ENCODE measurements around the gene STC2.
"Not testable (repeated sequence)": the region's sequence is repeated elsewhere in the genome, so short reads cannot be mapped to it uniquely, and the experiment has no call there.

The STC2 gene

DNA sequence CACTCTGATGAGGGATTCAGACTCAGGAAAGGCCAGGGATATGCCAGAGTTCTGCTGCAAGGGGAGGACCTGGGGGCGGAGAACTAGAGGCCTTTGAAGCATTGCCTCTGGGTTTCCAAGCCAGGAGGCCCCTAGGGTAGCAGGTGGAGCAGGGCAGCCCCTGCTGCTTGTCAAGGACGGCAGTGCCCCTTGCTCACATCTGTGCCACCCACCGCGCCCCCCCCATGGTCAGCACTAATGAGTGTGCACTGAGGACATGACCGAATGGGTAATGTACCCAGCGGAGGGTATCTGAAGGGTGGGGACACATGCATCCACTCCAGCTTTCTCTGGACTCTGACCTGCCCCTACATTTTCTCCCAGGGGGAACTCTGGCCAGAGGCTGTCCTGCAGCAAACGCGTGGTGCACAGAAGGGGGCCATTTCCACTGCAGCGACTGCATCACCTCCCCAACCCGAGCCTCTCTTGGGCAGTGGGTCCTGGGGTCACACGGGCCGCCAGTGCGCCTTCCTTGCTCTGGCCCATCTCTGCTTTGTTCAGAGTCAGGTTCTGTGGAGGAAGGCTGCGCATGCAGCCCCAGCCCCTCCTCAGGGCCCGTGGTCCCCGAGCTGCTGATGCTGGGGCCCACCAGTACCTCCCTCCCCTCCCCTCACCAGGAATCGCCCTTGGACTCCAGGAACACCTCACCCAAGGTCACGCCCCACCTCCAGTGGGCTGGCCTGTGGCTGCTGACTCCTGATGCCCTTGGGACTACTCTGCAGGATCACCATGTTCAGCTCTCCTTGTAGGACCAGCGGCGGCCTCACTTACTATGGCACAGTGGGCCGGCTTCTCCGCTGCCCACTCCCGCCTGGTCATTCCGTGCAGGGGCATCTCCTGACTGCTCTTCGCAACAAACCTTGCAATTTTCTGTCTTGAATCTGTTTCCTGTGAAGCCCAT, 31.2 kb downstream of the STC2 start:
- DNase-seq (ENCODE audit: low read depth), result no peak

DNA sequence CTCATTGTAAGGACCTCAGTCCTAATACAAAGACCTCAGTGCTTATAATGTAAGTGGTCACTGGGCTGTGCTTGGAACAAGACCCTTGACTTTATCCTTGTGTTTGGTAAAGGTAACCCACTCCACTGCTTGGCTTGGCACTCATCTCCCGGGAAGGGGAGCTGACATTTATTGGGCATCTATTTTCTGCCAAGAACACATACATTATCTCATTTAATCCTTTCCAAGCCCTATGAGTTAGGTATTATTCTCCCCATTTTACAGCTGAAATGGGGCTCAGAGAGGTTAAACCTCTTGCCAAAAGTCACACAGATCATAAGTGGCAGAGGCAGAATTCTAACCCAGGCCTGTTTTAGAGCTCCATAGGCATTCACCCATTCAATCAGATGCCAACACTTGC, 32.4 kb downstream of the STC2 start:
- DNase-seq (ENCODE audit: low read depth), result no peak

DNA sequence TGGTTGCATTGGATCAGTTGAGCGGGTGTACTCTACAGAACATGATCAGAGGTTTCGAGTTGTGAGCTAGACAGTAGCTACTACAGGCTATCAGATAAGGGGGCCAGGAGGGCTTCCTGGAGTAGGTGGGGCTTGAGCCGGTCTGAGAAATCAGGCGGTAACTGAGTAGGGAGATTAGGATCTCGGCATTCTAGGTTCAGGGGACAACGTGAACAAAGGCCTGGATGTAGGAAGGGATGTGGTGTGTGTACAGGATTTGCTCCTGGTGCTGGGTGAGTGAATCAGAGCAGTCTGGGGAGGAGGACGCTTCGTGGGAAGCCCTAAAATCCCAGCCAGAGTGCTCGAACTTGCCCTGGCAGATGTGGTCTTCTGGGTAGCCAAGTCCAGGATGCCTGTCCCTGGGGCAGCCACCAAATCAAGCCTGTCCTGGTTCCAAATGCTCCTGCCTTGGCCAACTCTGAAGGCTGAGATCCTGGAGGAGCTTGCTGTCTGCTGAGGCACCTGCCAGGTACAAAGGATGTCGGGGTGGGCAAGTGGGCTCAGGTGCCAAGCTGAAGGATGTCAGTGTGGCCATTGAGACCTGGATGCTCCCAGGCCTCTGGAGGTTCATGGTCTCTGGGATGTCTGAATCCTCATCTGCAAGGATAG, 33.4 kb downstream of the STC2 start:
- DNase-seq (ENCODE audit: low read depth), result no peak

DNA sequence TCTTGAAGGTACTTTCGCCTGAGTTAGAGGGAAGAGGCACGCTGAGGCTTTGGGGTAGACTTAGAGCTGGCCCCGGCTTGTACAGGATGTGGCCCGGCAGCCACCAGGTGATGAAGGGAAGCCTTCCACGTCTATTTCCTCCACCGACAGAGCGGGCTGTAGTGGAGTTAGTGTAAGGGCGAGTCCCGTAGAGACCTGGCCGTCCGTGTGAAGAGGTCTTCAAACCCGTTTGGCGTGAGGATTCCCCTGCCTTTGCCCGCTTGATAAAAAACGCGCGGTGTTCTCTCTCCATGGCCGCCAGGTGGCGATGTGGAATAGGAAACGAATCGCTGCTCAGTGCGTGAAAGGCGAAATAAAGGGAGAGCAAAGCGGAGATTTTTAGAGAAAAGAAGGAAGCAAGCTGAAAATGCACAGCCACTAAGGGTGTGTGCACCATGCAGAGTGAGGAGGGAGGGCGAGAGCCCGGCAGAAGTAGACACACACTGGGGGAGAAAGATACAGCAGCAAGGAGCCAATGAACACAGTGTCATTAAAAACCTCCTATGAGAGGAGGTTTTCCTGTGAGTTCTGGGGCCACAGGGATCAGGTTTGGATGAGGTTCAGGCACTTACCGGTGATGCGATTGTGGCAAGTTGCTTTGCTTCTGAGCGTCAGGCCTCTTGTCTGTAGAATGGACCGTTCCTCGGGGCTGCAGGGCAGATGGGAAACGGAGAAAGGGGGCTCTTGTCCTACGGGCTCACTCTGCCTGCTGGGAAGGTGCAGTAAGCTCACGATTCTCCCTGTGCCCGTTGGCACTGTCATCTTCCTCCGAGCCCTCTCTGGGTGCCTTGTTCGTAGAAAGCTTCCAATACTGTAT, 34.2 kb downstream of the STC2 start:
- peak; percentile 79 for DNase-seq (ENCODE audit: low read depth)

DNA sequence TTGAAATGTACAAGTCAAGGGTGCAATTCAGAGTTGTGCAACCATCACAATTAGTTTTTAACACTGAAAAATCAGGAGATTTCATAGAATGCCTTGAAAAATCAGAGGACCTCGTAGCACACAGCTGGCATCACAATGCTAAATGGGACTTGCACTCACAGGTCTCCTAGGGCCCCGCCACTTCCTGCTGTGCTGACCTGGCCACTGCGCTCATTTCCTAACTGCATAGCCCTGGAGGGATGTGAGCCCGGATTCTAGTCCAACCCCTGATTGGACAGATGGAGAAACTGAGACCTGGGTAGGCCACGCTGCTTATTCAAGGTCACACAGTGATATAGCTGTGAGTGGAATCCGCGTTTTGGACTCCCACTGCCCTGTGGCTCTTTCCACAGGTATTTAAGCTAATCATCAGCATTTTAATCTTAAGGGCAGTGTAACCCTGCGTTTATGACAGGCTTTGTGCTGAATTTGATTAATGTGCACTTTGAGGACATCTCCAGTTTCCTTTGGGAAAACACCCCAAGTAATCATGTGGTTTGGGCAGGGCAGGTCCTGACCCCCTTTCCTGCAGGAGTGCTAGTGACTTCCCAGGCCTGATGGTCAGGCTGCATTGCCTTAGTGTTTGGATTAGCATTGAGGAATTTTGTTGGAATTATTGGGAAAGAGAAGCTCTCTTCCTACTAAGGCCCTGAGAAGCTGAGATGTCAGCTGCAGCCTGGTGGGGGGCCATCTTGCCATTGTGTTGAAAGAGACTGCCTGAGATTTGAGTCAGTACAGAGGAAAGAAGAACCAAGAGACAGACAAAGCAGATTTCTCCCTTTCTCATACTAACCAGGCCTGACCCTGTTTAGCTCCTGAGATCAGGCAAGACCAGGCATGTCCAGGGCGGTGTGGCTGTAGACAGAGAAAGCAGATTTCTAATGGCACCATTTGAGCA, 36.2 kb downstream of the STC2 start:
- DNase-seq (ENCODE audit: low read depth), result peak; percentile 86

DNA sequence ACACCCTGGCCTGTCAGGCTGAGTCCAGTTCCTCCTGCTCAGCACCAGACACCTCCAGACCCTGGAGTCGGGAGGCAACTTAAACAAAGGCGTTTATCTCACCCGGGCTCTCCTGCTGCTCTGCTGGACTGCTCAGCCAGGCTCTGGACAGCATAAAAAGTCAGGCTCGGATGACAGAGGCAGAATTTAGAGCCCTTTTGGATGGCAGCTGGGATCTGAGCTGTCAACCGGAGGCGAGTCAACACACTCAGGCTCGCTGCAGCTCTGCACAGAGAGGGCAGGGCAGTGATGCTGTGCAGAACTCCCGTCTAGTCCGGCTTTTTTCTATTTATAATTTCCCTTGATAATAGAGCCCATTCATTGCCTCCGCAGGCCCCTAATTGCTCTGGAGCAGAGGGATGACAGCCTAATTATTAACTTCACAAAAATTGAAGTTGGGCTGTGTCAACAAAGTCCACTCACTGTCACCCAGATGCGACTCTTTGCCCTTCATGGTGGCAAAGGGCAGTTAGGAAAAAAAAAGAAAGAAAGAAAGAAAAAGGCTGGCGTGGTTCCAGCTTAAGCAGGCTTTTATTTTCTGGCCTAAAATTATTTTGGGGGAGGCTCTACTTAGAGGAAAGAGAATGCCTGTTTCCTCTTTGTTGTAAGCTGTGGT, 37.6 kb downstream of the STC2 start:
- no peak for DNase-seq (ENCODE audit: low read depth)

DNA sequence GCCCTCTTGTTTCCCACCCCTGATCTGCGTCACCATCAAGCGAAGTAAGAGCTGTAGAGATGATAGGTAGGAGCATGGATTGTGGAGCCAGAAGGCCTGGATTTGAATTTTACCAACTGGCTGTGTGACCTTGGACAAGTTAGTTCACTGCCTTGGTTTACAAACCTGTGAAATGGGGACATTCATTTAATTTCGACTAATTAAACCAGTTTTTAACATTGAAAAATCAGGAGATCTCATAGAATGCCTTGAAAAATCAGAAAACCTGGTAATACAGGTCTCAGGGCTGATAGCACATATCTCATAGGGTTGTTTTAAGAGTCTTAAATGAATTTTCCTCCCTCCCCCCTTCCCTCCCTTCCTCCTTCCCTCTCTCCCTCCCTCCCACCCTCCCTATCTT, 38.8 kb downstream of the STC2 start:
- DNase-seq (ENCODE audit: low read depth), result no peak

DNA sequence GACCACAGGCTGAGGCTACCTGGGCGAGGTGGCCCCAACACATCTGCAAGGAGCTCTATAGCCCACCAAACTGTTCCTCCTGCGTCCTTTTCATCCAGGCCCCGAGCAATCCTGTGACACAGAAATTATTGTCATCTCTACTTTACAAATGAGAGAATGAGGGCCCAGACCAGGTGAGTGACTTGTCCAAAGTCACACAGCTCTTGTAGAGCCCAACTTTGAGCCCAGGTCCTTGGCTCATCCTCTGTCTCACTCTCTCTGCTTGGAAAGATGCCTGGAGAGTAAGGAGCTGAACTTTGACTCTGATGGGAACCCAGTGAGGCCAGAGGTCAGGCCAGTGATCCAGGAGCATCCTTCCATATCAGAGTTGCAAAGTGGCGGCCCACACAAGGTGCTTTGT, 39.6 kb downstream of the STC2 start:
- no peak for DNase-seq (ENCODE audit: low read depth)

DNA sequence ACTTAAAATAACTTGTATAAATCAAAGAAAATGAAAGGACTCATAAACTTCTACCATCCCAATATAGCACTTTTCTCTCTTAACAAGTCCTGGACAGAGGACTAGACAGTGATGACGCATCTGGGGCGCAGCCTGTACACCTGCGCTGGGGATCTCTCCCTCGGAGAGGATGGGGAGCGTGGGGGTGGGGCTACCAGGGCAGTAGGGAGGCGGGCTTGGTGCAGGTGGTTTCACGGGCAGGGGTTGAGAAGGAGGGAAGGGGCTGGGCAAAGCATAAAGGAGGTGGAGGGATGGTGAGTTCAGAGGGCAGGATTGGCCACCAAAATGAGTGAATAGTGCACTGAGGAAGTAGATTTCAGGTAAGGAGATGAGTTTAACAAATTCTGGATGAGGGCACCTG, 41.1 kb downstream of the STC2 start:
- no peak for DNase-seq (ENCODE audit: low read depth)

DNA sequence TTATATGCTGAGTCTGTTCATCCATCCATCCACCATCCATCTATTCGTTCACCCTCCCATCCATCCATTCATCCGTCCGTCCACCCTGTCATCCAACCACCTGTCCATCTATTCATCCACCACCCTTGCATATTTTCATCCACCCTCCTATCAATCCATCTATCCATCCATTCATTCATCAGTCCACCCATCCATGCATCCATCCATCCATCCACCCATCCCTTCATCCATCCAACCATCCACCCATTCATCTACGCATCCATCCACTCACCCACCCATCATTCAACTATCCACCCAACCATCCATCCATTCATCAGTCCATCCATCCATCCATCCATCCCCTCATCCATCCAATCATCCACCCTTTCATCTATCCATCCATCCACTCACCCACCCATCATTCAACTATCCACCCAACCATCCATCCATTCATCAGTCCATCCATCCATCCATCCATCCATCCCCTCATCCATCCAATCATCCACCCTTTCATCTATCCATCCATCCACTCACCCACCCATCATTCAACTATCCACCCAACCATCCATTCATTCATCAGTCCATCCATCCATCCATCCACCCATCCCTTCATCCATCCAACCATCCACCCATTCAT, 43.8 kb downstream of the STC2 start:
- DNase-seq (ENCODE audit: low read depth), result not testable (repeated sequence)

DNA sequence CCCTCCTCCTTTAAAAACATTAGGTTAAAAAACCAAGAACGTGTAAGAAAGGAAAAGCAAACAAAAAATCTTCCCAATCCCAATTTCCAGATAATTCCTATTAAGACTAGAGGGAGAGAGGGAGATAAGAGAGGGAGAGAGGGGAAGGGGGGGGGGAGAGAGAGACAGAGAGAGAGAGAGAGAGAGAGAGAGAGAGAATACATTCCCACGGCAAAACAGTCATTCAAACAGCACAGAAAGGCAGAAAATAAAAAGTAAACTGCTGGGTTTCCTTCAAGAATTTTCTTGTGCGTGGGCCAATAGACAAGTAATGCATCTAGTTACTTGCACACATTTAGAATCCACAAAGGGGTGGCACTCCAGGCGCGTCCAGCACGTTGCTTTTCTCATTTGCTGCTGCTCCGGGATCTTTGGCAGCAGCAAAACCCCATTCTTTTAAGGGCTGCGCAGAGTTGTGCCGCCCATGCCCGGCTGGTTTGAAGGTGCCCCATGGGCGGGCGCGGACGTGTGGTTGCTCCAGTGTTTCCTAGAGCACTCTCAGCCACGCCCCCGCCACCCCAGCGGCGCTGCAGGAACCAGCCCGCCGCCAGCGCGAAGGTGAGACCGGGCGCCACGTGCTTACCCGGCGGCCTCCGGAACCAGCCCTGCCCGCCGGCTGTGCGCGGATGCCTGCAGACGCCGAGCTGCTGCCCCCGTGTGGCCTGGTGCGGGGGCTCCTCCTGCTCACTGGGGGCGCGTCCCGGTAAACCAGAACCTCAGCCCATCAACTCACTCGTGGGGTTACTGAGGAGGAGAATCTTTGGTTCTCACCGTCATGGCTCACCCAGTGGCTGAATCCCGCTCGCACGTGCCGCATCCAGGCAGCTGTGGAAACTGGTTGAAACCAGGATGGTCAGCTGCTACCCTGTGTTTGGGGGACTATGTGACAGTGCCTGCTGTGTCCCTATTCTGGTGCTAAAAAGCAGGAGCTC, 44.6 kb downstream of the STC2 start:
- peak; percentile 66 for DNase-seq (ENCODE audit: low read depth)

DNA sequence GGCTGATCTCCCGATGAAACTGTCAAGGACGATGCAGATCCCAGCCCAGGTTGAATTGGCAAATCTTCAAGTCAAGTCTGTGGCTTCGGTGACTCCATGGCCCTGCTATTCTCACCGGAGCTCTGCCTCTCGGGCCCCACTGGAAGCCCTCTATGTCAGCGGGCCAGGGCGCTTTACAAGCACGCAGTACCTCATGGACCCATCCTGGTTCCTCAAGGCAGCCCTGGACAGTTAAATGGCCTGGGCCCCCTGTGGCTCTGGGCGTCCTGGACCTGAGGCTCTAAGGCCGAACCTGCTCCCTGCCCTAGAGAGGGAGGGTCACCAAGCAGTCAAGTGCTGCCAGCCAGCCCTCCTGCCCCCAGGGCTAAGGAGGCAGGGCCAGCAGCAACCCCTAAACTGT, 45.3 kb downstream of the STC2 start:
- no peak for DNase-seq (ENCODE audit: low read depth)

DNA sequence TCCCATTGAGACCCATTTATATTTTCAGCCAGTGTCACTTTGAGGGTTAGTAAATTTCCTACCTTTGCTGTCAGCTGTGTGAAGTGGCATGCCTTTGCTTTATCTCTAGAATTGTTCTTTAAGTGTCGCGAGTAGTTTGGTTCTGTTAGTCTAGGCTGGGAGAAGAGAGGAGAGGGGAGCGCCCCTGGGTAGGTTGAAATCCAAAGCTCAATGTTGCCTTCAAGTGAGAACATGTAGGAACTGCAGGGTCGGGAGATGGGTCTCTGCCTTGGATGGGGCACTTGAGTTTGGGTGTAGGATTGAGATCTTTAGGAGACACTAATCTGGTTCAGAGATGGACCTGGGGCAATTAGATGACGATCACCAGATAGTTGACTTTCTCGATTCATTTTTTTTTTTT, 46.3 kb downstream of the STC2 start:
- peak; percentile 31 for DNase-seq (ENCODE audit: low read depth)

DNA sequence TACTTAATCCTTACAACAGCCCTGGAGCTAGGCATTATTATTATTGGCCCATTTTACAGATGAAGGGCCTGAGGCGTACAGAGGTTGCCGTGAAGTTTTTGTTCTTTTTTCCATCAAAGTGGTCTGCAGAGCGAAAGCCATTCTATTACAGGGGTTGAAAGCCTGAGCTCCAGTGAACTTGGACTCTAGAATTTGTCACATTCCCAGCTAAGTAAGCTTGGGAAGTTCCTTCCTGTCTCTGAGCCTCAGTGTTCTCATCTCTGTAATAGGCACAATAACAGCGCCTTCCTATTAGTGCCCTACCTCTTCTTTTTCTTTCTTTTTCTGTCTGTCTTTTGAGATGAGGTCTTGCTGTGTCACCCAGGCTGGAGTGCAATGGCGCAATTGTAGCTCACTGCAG, 49.0 kb downstream of the STC2 start:
- DNase-seq (ENCODE audit: low read depth), result no peak

DNA sequence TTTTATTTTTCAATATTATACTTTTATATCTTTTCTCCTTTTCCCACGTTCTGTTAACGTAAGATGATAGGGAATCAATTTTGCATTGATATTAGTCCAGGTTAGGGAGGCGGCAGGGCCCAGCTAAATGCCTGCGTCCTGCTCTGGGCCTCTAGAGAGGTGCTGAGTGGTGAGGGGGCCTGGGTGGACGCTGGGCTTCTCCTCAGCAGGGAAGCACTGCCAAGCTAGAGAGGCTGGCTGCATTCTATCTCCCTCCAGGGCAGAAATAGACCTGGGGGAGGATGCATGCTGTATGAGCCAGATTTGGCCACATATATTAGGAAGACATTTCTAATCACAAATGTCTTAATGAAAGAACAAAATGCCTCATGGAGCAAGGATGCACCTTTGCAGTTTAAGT, 49.6 kb downstream of the STC2 start:
- DNase-seq (ENCODE audit: low read depth), result no peak

DNA sequence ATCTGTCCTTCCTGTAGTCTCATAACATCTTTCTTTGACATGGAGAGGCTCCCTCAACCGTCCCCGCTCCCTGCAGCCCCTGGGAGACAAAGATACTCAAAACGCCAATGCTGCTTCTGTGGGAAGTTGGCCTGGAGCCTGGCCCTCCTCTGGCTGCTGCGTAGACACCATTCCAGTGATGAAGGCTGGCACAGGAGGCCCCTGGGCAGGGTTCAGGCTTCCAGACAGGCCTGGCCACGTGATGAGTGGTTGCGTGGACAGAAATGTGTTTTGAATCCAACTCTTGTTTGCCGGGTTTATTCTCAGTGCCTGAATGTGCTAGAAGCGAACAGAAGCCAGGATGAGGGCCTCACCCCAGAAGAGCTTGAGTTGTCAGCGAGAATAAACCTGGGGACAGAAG, 50.0 kb downstream of the STC2 start:
- DNase-seq (ENCODE audit: low read depth), result peak; percentile 13

DNA sequence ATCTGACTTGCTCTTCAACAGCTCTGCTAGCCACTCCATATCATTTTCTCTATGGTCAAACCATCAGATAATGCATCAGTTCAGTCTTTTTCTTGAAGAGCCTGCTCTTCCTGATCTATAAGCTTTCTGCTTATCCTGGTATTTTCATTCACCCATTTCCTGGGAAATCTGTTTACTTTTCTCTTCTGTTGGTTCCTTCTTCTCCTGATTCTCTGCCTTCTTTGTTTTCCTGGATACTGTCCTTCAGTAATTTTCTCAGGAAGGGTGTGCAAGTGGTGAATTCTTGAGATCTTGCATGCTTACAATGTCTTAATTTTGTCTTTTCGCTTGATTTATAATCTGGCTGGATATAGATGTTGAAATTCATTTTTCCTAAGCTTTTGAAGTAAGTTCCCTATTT, 53.4 kb downstream of the STC2 start:
- DNase-seq (ENCODE audit: low read depth), result no peak

DNA sequence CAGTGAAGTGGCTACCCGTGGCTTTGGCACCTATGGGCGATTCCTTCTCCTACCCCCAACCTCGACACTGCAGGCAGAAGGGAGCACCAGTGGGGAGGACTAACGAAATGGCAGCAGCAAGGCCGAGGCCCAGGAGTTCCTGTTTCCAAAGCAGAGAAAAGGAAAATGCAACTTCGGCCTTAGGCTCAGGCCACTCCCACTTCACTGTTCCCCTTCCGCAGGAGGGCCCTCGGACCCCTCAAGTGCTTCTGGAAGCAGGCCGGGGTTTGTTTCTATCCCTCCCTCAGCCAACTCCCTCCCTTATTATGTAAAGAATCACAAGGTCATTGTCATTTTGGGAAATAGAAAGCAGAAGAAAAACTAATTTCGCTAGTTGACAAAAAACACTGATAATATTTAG, 56.8 kb downstream of the STC2 start:
- DNase-seq (ENCODE audit: low read depth), result no peak

DNA sequence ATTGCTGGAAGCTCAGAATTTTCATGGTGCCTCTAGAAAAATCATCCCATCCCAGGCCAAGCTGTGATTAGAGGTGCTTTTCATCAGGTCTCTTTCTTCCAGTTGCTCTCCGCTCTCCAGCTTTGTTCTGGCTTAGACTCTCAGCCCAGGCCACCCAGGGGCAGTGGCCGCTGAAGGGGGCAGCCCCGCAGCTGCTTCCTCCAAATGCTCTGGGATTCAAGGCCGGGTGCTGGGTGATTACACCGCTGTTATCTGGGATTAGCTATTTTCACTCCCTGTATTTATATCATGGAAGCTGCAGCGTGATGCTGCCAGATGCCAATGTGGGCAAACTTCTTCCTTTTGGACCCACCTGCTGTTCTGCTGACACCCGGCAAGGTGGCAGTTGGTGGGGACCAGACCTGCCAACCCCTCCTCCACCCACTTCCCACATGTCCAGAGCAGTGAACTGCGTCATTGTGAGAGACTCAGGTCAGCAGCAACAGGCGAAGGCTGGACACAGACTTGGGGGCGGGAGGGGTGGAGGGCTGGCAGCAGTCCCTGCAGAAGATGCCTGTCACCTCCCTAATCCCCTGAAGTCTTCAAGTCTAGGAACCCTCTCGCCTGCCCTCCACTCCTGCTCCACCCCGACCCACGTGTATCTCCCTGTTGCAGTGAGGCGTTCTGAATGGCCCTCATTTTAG, 59.3 kb downstream of the STC2 start:
- no peak for DNase-seq (ENCODE audit: low read depth)
